Liver (tissue), 9 donors: ENCODE data around the gene FZR1. TPM values are rescaled to one million over a fixed set of nuclear protein-coding genes. Genes with fewer than 3 reads are reported as not detected.

Experiments used
- DNase-seq: peaks from one replicate; pipeline ENCODE4 v3.0.0-alpha.2; 2017; ENCODE audit warnings: low spot score
- H3K27ac ChIP-seq, 2 donors: one replicate each; pipeline ENCODE4 v1.7.0; 2013; ENCODE audit warnings: inconsistent platforms in 2 of 2, low read length in 2 of 2, control low read depth in 1 of 2, low read depth in 1 of 2, mild to moderate bottlenecking in 1 of 2
- H3K27me3 ChIP-seq, 4 donors: one replicate each; pipeline versions ENCODE4 v1.6.1 to v1.7.0; 2013; ENCODE audit warnings: low read length in 3 of 4, inconsistent platforms in 1 of 4, mild to moderate bottlenecking in 1 of 4, moderate library complexity in 1 of 4; ENCODE audit not compliant: control insufficient read depth in 4 of 4, insufficient read depth in 4 of 4
- H3K36me3 ChIP-seq, 4 donors: one replicate each; pipeline versions ENCODE4 v1.6.1 to v1.7.0; 2013; ENCODE audit warnings: low read length in 3 of 4, mild to moderate bottlenecking in 3 of 4, low read depth in 1 of 4, moderate library complexity in 1 of 4; ENCODE audit not compliant: control insufficient read depth in 4 of 4, insufficient read depth in 3 of 4
- H3K4me1 ChIP-seq, 4 donors: one replicate each; pipeline versions ENCODE4 v1.6.1 to v1.7.0; 2013; ENCODE audit warnings: low read length in 3 of 4, mild to moderate bottlenecking in 3 of 4, moderate library complexity in 1 of 4; ENCODE audit not compliant: control insufficient read depth in 4 of 4, insufficient read depth in 4 of 4
- H3K4me3 ChIP-seq, 3 donors: one replicate each; pipeline versions ENCODE4 v1.6.1 to v1.7.0; 2013; ENCODE audit warnings: low read length in 3 of 3, control low read depth in 1 of 3, low read depth in 1 of 3, mild to moderate bottlenecking in 1 of 3
- H3K9ac ChIP-seq, 2 donors: one replicate each; pipeline ENCODE4 v1.7.0; 2013; ENCODE audit warnings: low read length in 2 of 2, mild to moderate bottlenecking in 2 of 2, moderate library complexity in 2 of 2, control low read depth in 1 of 2, low read depth in 1 of 2
- H3K9me3 ChIP-seq, 4 donors: one replicate each; pipeline versions ENCODE4 v1.6.1 to v1.7.0; 2013; ENCODE audit warnings: low read length in 3 of 4; ENCODE audit not compliant: control insufficient read depth in 4 of 4
- ATF3 ChIP-seq: IDR thresholded peaks from 2 replicates; pipeline ENCODE4 v1.6.1; 2016; ENCODE audit warnings: antibody characterized with exemption
- EGR1 ChIP-seq, 2 donors: IDR thresholded peaks; 2 replicates each; pipeline ENCODE4 v1.6.1; 2016 to 2018; ENCODE audit warnings: antibody characterized with exemption in 2 of 2, low read depth in 2 of 2
- FOXA1 ChIP-seq: IDR thresholded peaks from 2 replicates; pipeline ENCODE4 v1.6.1; 2016; ENCODE audit warnings: antibody characterized with exemption
- FOXA2 ChIP-seq: IDR thresholded peaks from 2 replicates; pipeline ENCODE4 v1.6.1; 2016; ENCODE audit warnings: antibody characterized with exemption
- GABPA ChIP-seq, 2 donors: IDR thresholded peaks in 1 of 2; conservative IDR thresholded peaks in 1 of 2; 2 replicates each; pipeline ENCODE4 v1.6.1; 2016; ENCODE audit warnings: antibody characterized with exemption in 2 of 2, mild to moderate bottlenecking in 1 of 2, moderate library complexity in 1 of 2
- HNF4A ChIP-seq, 2 donors: conservative IDR thresholded peaks; 2 replicates each; pipeline ENCODE4 v1.6.1; 2016; ENCODE audit warnings: antibody characterized with exemption in 2 of 2, mild to moderate bottlenecking in 2 of 2
- HNF4G ChIP-seq: IDR thresholded peaks from 2 replicates; pipeline ENCODE4 v1.6.1; 2016; ENCODE audit warnings: antibody characterized with exemption
- JUND ChIP-seq, 2 donors: IDR thresholded peaks; 2 replicates each; pipeline ENCODE4 v1.6.1; 2016; ENCODE audit warnings: antibody characterized with exemption in 2 of 2
- NR2F2 ChIP-seq: IDR thresholded peaks from 2 replicates; pipeline ENCODE4 v1.6.1; 2016; ENCODE audit warnings: antibody characterized with exemption
- RAD21 ChIP-seq, 2 donors: IDR thresholded peaks; 2 replicates each; pipeline ENCODE4 v1.6.1; 2016; ENCODE audit warnings: antibody characterized with exemption in 2 of 2, mild to moderate bottlenecking in 2 of 2
- RXRA ChIP-seq, 2 donors: IDR thresholded peaks; 2 replicates each; pipeline ENCODE4 v1.6.1; 2017 to 2018; ENCODE audit warnings: antibody characterized with exemption in 2 of 2, mild to moderate bottlenecking in 1 of 2
- SP1 ChIP-seq: IDR thresholded peaks from 2 replicates; pipeline ENCODE4 v1.6.1; 2018; ENCODE audit warnings: antibody characterized with exemption, mild to moderate bottlenecking
- YY1 ChIP-seq: IDR thresholded peaks from 2 replicates; pipeline ENCODE4 v1.6.1; 2016; ENCODE audit warnings: antibody characterized with exemption, mild to moderate bottlenecking
- WGBS: extraction: QIAGEN DNeasy Blood & Tissue Kit; methylation state at CpG from one replicate; pipeline ENCODE4 v1.1.7; 2013; 5-methylcytosine and 5-hydroxymethylcytosine counted together
- polyA plus RNA-seq, 2 donors: library from polyadenylated mRNA; stranded (reverse) in 1 of 2; unstranded in 1 of 2; fragments of 200-250 nt in 1 of 2; fragments of >200 nt in 1 of 2; fragmentation: Nextera tagmentation in 1 of 2; extraction: Ambion mirVana in 1 of 2; gene quantifications; one replicate each; pipeline versions ENCODE4 v1.2.1 to v1.2.3, GENCODE V29; 2013 to 2015
- total RNA-seq, 2 donors: library from RNA; depleted of rRNA; stranded (reverse); fragments of >200 nt; gene quantifications; one replicate each; pipeline ENCODE4 v1.2.3, GENCODE V29; 2014
- TF ChIP-seq, protein P1 (sequence below): IDR thresholded peaks from 2 replicates; pipeline ENCODE4 v1.6.1; 2016; ENCODE audit warnings: antibody characterized with exemption, mild to moderate bottlenecking
- TF ChIP-seq, protein P2 (sequence below): IDR thresholded peaks from 2 replicates; pipeline ENCODE4 v1.6.1; 2016; ENCODE audit warnings: antibody characterized with exemption
- TF ChIP-seq, protein P3 (sequence below): fragments of 150-350 bp; IDR thresholded peaks from 2 replicates; pipeline ENCODE4 v1.5.1; 2017; ENCODE audit warnings: improper control_type of control experiment, low read depth, low read length; ENCODE audit not compliant: missing input control
- TF ChIP-seq, protein P4 (sequence below): IDR thresholded peaks from 2 replicates; pipeline ENCODE4 v1.6.1; 2016; ENCODE audit warnings: antibody characterized with exemption
- donor health status: healthy.
- donor health status: healthy.
- donor health status: healthy.
- donor health status: healthy.
- donor health status: healthy.

FZR1 gene
- total and polyA plus RNA-seq, 4 donors: 17.0 to 27.3 (median 20.3) TPM

DNA sequence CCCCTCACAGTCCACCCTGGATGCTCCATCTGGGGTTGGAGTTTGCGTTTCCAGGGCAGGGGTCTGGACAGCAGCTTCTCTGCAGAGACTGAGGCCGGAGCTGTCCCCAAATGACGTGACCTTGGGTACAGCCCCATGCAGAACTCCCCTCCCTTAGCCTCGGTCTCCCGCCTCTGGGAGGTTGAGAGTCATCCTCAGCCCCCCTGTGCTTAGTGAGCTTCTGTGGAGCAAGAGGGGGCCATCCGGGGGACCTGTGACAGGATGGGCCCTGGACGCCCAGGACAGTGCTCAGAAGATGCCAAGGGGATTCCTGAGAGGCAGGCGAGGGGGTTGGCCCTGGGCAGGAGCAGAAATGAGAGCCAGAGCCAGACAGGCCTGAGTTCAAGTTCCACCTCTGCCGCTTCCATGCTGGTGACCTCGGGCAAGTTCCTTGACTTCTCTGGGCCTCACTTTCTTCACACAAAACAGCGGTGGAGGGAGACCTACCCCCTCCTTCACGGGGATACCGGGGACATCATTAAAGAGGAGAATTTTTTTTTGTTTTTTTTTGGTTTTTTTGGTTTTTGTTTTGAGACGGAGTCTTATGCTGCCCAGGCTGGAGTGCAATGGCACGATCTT lies 46.0 kb upstream of the FZR1 start:
- H3K9ac ChIP-seq: no peak overlapping the region
- WGBS: 89% methylated on average over 15 of the region's 15 CpGs
- DNase-seq: no peak
- no peaks in the 10 kb centered on the region for H3K9me3 ChIP-seq
- peak overlapping the region; percentile 82 to 94 for H3K27ac ChIP-seq
- H3K27me3 ChIP-seq: no peaks in the 10 kb centered on the region
- H3K4me3 ChIP-seq: no peak overlapping the region
- H3K4me1 ChIP-seq: peaks cover 4 to 35% (median 18%) of the 10 kb centered on the region in 4 donors
- peaks cover 12 to 31% (median 15%) of the 10 kb centered on the region in 4 donors for H3K36me3 ChIP-seq
- peak in 1 of 2 donors; percentile 10 for TF ChIP-seq JUND (IDR thresholded peaks at IDR 0.05)
- TF ChIP-seq ATF3: no peak
- no peak for TF ChIP-seq RAD21 (IDR thresholded peaks at IDR 0.05)
- TF ChIP-seq NR2F2: peak; percentile 4
- no peak for TF ChIP-seq GABPA (IDR thresholded peaks at IDR 0.05 in 1 of 2, conservative IDR thresholded peaks at IDR 0.05 in 1 of 2)
- no peak for TF ChIP-seq HNF4A (conservative IDR thresholded peaks at IDR 0.05)
- no peak for TF ChIP-seq RXRA (IDR thresholded peaks at IDR 0.05)
- TF ChIP-seq FOXA2: no peak
- TF ChIP-seq, protein P1, sequence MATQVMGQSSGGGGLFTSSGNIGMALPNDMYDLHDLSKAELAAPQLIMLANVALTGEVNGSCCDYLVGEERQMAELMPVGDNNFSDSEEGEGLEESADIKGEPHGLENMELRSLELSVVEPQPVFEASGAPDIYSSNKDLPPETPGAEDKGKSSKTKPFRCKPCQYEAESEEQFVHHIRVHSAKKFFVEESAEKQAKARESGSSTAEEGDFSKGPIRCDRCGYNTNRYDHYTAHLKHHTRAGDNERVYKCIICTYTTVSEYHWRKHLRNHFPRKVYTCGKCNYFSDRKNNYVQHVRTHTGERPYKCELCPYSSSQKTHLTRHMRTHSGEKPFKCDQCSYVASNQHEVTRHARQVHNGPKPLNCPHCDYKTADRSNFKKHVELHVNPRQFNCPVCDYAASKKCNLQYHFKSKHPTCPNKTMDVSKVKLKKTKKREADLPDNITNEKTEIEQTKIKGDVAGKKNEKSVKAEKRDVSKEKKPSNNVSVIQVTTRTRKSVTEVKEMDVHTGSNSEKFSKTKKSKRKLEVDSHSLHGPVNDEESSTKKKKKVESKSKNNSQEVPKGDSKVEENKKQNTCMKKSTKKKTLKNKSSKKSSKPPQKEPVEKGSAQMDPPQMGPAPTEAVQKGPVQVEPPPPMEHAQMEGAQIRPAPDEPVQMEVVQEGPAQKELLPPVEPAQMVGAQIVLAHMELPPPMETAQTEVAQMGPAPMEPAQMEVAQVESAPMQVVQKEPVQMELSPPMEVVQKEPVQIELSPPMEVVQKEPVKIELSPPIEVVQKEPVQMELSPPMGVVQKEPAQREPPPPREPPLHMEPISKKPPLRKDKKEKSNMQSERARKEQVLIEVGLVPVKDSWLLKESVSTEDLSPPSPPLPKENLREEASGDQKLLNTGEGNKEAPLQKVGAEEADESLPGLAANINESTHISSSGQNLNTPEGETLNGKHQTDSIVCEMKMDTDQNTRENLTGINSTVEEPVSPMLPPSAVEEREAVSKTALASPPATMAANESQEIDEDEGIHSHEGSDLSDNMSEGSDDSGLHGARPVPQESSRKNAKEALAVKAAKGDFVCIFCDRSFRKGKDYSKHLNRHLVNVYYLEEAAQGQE: no peak
- TF ChIP-seq, protein P2, sequence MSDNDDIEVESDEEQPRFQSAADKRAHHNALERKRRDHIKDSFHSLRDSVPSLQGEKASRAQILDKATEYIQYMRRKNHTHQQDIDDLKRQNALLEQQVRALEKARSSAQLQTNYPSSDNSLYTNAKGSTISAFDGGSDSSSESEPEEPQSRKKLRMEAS: no peak
- no peak for TF ChIP-seq FOXA1

GRCh38 chr19:3462991-3463713 lies 43.0 kb upstream of the FZR1 start:
- no peaks in the 10 kb centered on the region for H3K27me3 ChIP-seq
- WGBS: 90% methylated on average over 58 of the region's 58 CpGs
- no peaks in the 10 kb centered on the region for H3K9me3 ChIP-seq
- no peak overlapping the region for H3K27ac ChIP-seq
- no peak overlapping the region for H3K4me3 ChIP-seq
- H3K4me1 ChIP-seq: peaks cover 14 to 37% (median 22%) of the 10 kb centered on the region in 4 donors
- no peak overlapping the region for H3K9ac ChIP-seq
- DNase-seq: no peak
- no peak for TF ChIP-seq RXRA (IDR thresholded peaks at IDR 0.05)
- TF ChIP-seq SP1: no peak
- TF ChIP-seq, protein P3, sequence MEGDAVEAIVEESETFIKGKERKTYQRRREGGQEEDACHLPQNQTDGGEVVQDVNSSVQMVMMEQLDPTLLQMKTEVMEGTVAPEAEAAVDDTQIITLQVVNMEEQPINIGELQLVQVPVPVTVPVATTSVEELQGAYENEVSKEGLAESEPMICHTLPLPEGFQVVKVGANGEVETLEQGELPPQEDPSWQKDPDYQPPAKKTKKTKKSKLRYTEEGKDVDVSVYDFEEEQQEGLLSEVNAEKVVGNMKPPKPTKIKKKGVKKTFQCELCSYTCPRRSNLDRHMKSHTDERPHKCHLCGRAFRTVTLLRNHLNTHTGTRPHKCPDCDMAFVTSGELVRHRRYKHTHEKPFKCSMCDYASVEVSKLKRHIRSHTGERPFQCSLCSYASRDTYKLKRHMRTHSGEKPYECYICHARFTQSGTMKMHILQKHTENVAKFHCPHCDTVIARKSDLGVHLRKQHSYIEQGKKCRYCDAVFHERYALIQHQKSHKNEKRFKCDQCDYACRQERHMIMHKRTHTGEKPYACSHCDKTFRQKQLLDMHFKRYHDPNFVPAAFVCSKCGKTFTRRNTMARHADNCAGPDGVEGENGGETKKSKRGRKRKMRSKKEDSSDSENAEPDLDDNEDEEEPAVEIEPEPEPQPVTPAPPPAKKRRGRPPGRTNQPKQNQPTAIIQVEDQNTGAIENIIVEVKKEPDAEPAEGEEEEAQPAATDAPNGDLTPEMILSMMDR: no peak
- TF ChIP-seq HNF4A (conservative IDR thresholded peaks at IDR 0.05): no peak
- TF ChIP-seq FOXA2: no peak
- no peak for TF ChIP-seq JUND (IDR thresholded peaks at IDR 0.05)
- TF ChIP-seq FOXA1: no peak
- no peak for TF ChIP-seq EGR1 (IDR thresholded peaks at IDR 0.05; ENCODE audit: low read depth in 2 of 2)
- TF ChIP-seq, protein P2: no peak
- no peak for TF ChIP-seq NR2F2
- TF ChIP-seq RAD21 (IDR thresholded peaks at IDR 0.05): no peak
- no peak for TF ChIP-seq YY1
- no peak for TF ChIP-seq GABPA (IDR thresholded peaks at IDR 0.05 in 1 of 2, conservative IDR thresholded peaks at IDR 0.05 in 1 of 2)
- TF ChIP-seq, protein P4, sequence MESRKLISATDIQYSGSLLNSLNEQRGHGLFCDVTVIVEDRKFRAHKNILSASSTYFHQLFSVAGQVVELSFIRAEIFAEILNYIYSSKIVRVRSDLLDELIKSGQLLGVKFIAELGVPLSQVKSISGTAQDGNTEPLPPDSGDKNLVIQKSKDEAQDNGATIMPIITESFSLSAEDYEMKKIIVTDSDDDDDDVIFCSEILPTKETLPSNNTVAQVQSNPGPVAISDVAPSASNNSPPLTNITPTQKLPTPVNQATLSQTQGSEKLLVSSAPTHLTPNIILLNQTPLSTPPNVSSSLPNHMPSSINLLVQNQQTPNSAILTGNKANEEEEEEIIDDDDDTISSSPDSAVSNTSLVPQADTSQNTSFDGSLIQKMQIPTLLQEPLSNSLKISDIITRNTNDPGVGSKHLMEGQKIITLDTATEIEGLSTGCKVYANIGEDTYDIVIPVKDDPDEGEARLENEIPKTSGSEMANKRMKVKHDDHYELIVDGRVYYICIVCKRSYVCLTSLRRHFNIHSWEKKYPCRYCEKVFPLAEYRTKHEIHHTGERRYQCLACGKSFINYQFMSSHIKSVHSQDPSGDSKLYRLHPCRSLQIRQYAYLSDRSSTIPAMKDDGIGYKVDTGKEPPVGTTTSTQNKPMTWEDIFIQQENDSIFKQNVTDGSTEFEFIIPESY: no peak
- no peak for TF ChIP-seq HNF4G
- peaks cover 4 to 14% (median 6%) of the 10 kb centered on the region in 4 donors for H3K36me3 ChIP-seq
